H9 (cell line): ENCODE results near the gene BTG4. TPM values are rescaled to one million over a fixed set of nuclear protein-coding genes. Genes with fewer than 3 reads are reported as not detected.

Experiments used
- DNase-seq: peaks from one replicate; pipeline ENCODE4 v3.0.0-alpha.2; 2017
- H2AFZ ChIP-seq: one replicate; pipeline ENCODE4 v1.6.1; 2013; ENCODE audit warnings: mild to moderate bottlenecking, low read length, control low read depth, moderate library complexity
- H2AK5ac ChIP-seq: 2 replicates; pipeline ENCODE4 v1.6.1; 2013; ENCODE audit warnings: low read length, control low read depth, mixed read lengths; ENCODE audit not compliant: insufficient read length
- H2BK120ac ChIP-seq: one replicate; pipeline ENCODE4 v1.6.1; 2013; ENCODE audit warnings: low read depth, mild to moderate bottlenecking, low read length, control low read depth, inconsistent platforms; ENCODE audit not compliant: poor library complexity, severe bottlenecking
- H2BK12ac ChIP-seq: 2 replicates; pipeline ENCODE4 v1.6.1; 2013; ENCODE audit warnings: low read length, control low read depth, mixed read lengths, low read depth; ENCODE audit not compliant: insufficient read length
- H2BK15ac ChIP-seq: 2 replicates; pipeline ENCODE4 v1.6.1; 2013; ENCODE audit warnings: low read depth, low read length, control low read depth
- H2BK20ac ChIP-seq: one replicate; pipeline ENCODE4 v1.6.1; 2013; ENCODE audit warnings: low read depth, mild to moderate bottlenecking, low read length, control low read depth, inconsistent platforms; ENCODE audit not compliant: poor library complexity, severe bottlenecking
- H2BK5ac ChIP-seq: 2 replicates; pipeline ENCODE4 v1.6.1; 2013; ENCODE audit warnings: low read length, control low read depth, mixed read lengths; ENCODE audit not compliant: insufficient read length
- H3K14ac ChIP-seq: 2 replicates; pipeline ENCODE4 v1.6.1; 2013; ENCODE audit warnings: low read length, control low read depth; ENCODE audit not compliant: insufficient read depth
- H3K18ac ChIP-seq: 2 replicates; pipeline ENCODE4 v1.6.1; 2013; ENCODE audit warnings: low read depth, mild to moderate bottlenecking, mixed read lengths, low read length, control low read depth; ENCODE audit not compliant: insufficient read length
- H3K23ac ChIP-seq: 2 replicates; pipeline ENCODE4 v1.6.1; 2013; ENCODE audit warnings: low read length, control low read depth, mixed read lengths, low read depth; ENCODE audit not compliant: insufficient read length
- H3K23me2 ChIP-seq: 2 replicates; pipeline ENCODE4 v1.6.1; 2013; ENCODE audit warnings: low read depth, mild to moderate bottlenecking, mixed read lengths, low read length, control low read depth; ENCODE audit not compliant: insufficient read length, poor library complexity, severe bottlenecking
- H3K27ac ChIP-seq: 2 replicates; pipeline ENCODE4 v1.5.1; 2013; ENCODE audit warnings: low read length, control low read depth, mixed read lengths, low read depth; ENCODE audit not compliant: insufficient read length
- H3K27me3 ChIP-seq: 2 replicates; pipeline ENCODE4 v1.6.1; 2013; ENCODE audit warnings: low read length, control low read depth, inconsistent platforms; ENCODE audit not compliant: insufficient read depth
- H3K4ac ChIP-seq: 2 replicates; pipeline ENCODE4 v1.6.1; 2013; ENCODE audit warnings: low read depth, mild to moderate bottlenecking, control low read depth, inconsistent platforms, low read length, moderate library complexity
- H3K4me1 ChIP-seq: 2 replicates; pipeline ENCODE4 v1.6.1; 2013; ENCODE audit warnings: low read length, control low read depth, inconsistent platforms; ENCODE audit not compliant: insufficient read depth
- H3K4me2 ChIP-seq: 2 replicates; pipeline ENCODE4 v1.6.1; 2013; ENCODE audit warnings: low read length, control low read depth, mixed read lengths; ENCODE audit not compliant: insufficient read length, insufficient read depth
- H3K56ac ChIP-seq: 2 replicates; pipeline ENCODE4 v1.6.1; 2013; ENCODE audit warnings: low read depth, mild to moderate bottlenecking, mixed read lengths, low read length, control low read depth; ENCODE audit not compliant: insufficient read length
- H3K79me1 ChIP-seq: 2 replicates; pipeline ENCODE4 v1.6.1; 2013; ENCODE audit warnings: low read depth, mild to moderate bottlenecking, moderate library complexity, low read length, control low read depth, inconsistent platforms; ENCODE audit not compliant: insufficient read depth, poor library complexity, severe bottlenecking
- H3K79me2 ChIP-seq: 2 replicates; pipeline ENCODE4 v1.6.1; 2013; ENCODE audit warnings: low read length, control low read depth, inconsistent platforms; ENCODE audit not compliant: insufficient read depth
- H3K9ac ChIP-seq: 2 replicates; pipeline ENCODE4 v1.6.1; 2013; ENCODE audit warnings: low read length, control low read depth, mixed read lengths; ENCODE audit not compliant: insufficient read length; ENCODE audit errors: extremely low read depth
- H3K9me3 ChIP-seq: one replicate; pipeline ENCODE4 v1.6.1; 2013; ENCODE audit warnings: low read depth, low read length, inconsistent platforms; ENCODE audit not compliant: control insufficient read depth
- H3T11ph ChIP-seq: one replicate; pipeline ENCODE4 v1.6.1; 2013; ENCODE audit warnings: mild to moderate bottlenecking, low read length, control low read depth, inconsistent platforms
- H4K20me1 ChIP-seq: one replicate; pipeline ENCODE4 v1.6.1; 2013; ENCODE audit not compliant: control insufficient read depth, insufficient read length, insufficient read depth
- H4K5ac ChIP-seq: 2 replicates; pipeline ENCODE4 v1.6.1; 2013; ENCODE audit warnings: low read depth, mild to moderate bottlenecking, mixed read lengths, low read length, control low read depth; ENCODE audit not compliant: insufficient read length
- H4K8ac ChIP-seq: replicated peaks from 2 replicates; pipeline ENCODE4 v1.6.1; 2013; ENCODE audit warnings: low read length, control low read depth, mixed read lengths, low read depth; ENCODE audit not compliant: insufficient read length
- H4K91ac ChIP-seq: 2 replicates; pipeline ENCODE4 v1.6.1; 2013; ENCODE audit warnings: low read depth, mild to moderate bottlenecking, moderate library complexity, mixed read lengths, low read length, control low read depth; ENCODE audit not compliant: insufficient read length
- H3K27ac Mint-ChIP-seq, 3 experiments: 2 replicates in 2 of 3; 3 replicates in 1 of 3; pipeline ENCODE4 v1.8.0; 2020 to 2021; ENCODE audit warnings: mixed read lengths in 3 of 3, mild to moderate bottlenecking in 1 of 3, moderate library complexity in 1 of 3
- H3K27me3 Mint-ChIP-seq: 2 replicates; pipeline ENCODE4 v1.8.0; 2021; ENCODE audit warnings: low read depth, mild to moderate bottlenecking, moderate library complexity, mixed read lengths
- H3K36me3 Mint-ChIP-seq, 3 experiments: 2 replicates in 2 of 3; 3 replicates in 1 of 3; pipeline ENCODE4 v1.8.0; 2020 to 2021; ENCODE audit warnings: low read depth in 3 of 3, mixed read lengths in 3 of 3; ENCODE audit not compliant: insufficient read depth in 1 of 3
- H3K4me1 Mint-ChIP-seq, 2 experiments: 2 replicates each; pipeline ENCODE4 v1.8.0; 2020; ENCODE audit warnings: mixed read lengths in 2 of 2
- H3K4me3 Mint-ChIP-seq, 2 experiments: 2 replicates in 1 of 2; 3 replicates in 1 of 2; pipeline ENCODE4 v1.8.0; 2020 to 2021; ENCODE audit warnings: mild to moderate bottlenecking in 2 of 2, mixed read lengths in 2 of 2, moderate library complexity in 1 of 2
- H3K9me3 Mint-ChIP-seq, 2 experiments: 2 replicates in 1 of 2; 3 replicates in 1 of 2; pipeline ENCODE4 v1.8.0; 2020; ENCODE audit warnings: mild to moderate bottlenecking in 2 of 2, mixed read lengths in 2 of 2, moderate library complexity in 1 of 2
- CTCF ChIP-seq: fragments of 200-600 bp; sonication (generic); conservative IDR thresholded peaks from 3 replicates; pipeline ENCODE4 v1.8.0; 2021; ENCODE audit warnings: antibody characterized with exemption, mild to moderate bottlenecking
- WGBS: extraction: QIAGEN DNeasy Blood & Tissue Kit; methylation state at CpG from one replicate; pipeline ENCODE4 v1.1.7; 2013; ENCODE audit warnings: missing lambda C conversion rate, low lambda C conversion rate, mixed read lengths; ENCODE audit not compliant: insufficient read length; ENCODE audit errors: extremely low coverage; 5-methylcytosine and 5-hydroxymethylcytosine counted together
- total RNA-seq: library from RNA; stranded (reverse); gene quantifications from 2 replicates; pipeline ENCODE4 v1.2.1, GENCODE V29; 2021

BTG4 gene
- total RNA-seq, 1 experiment from 2014 or later: not detected

DNA sequence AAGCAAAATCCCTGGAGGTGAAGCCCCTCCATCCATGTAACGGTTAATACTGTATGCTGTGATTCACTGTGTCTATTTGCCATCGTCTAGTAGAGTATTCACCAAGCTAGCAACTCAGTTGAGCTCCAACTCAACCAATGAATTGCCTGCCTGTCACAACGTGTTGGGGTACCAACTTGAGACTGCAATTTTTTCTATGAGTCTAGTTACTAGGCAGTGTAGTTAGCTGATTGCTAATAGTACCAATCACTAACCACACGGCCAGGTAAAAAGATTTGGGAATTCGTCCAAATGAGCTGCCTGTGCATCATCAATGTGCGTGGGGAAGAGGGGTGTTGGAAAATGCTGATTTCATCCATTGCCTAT is 1.0 kb upstream of the BTG4 start:
- H3K4me2 ChIP-seq: peak overlapping the region; percentile 46
- Mint-ChIP-seq H3K4me1 (peaks cover 11 to 18% of the 10 kb centered on the region in 2 experiments), H3K36me3 (no peaks in the 10 kb centered on the region), H3K9me3 (no peaks in the 10 kb centered on the region; a peak in 1 of 5 replicates), H3K4me3 (peak overlapping the region; percentile 38 to 74), H3K27me3 (peaks cover 44% of the 10 kb centered on the region), H3K27ac (no peak overlapping the region)
- no peak overlapping the region for H2BK120ac ChIP-seq
- H4K8ac ChIP-seq: no peak overlapping the region
- H3K79me2 ChIP-seq: no peaks in the 10 kb centered on the region
- H2AK5ac ChIP-seq: no peak overlapping the region
- DNase-seq: no peak
- no peak overlapping the region for H2BK15ac ChIP-seq
- no peaks in the 10 kb centered on the region for H3K9me3 ChIP-seq
- no peak for TF ChIP-seq CTCF
- no peak overlapping the region for H3K18ac ChIP-seq
- H3K4ac ChIP-seq: no peak overlapping the region
- H3K9ac ChIP-seq: no peak overlapping the region
- H3T11ph ChIP-seq: no peak overlapping the region
- no peak overlapping the region for H3K14ac ChIP-seq
- H2AFZ ChIP-seq: no peak overlapping the region
- no peak overlapping the region for H2BK12ac ChIP-seq
- no peak overlapping the region for H2BK5ac ChIP-seq
- no peak overlapping the region for H4K91ac ChIP-seq
- H3K56ac ChIP-seq: no peak overlapping the region
- WGBS: no CpG with 5 or more reads among the region's 6 CpGs
- H3K23me2 ChIP-seq: peaks cover 15% of the 10 kb centered on the region
- H2BK20ac ChIP-seq: no peak overlapping the region
- H4K5ac ChIP-seq: no peak overlapping the region
- no peak overlapping the region for H3K27ac ChIP-seq
- H3K23ac ChIP-seq: no peak overlapping the region
- peaks cover 3% of the 10 kb centered on the region; the same call in 1 of the 2 replicates for H3K4me1 ChIP-seq
- H4K20me1 ChIP-seq: no peaks in the 10 kb centered on the region
- H3K79me1 ChIP-seq: no peaks in the 10 kb centered on the region
- peaks cover 13% of the 10 kb centered on the region; the same call in 1 of the 2 replicates for H3K27me3 ChIP-seq
